Measurements from ENCODE around the gene ITSN1.

DNA sequence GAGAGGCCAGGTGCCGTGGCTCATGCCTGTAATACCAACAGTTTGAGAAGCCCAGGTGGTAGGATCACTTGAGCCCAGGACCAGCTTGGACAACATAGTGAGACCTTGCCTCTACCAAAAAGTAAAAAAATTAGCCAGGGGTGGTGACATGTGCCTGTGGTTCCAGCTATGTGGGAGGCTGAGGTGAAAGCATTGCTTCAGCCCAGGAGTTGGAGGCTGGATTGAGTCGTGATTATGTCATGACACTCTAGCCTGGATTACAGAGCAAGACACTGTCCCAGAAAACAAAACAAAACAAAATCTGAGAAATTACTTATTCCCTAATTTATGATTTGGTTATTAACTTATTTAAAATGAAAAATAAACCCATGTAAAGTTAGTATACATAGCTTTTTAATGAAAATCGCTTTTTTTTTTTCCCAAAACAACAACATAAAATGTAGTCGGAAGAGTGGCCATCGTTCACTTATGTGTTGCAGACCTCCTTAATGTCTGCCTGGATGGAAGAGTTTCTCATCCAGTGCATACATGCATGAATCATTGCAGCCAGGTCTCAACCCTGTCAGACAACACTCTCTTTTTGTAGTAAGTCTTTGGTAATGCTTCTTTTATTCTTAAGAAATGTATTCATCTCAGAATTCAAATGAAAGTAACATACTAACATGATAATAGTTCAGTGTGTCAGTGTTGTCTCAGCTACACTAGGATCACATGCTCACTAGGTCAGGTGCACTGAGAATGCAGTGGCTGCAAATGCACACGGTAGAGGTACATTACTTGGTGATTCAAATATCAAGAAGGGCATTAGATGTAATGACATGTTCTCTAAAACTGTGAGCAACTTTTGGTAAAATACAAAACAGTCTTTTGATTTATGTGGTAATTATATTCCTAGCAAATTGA lies 28.0 kb downstream of the ITSN1 start:
- TF ChIP-seq, protein P1, sequence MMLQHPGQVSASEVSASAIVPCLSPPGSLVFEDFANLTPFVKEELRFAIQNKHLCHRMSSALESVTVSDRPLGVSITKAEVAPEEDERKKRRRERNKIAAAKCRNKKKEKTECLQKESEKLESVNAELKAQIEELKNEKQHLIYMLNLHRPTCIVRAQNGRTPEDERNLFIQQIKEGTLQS (IDR thresholded peaks at IDR 0.05) = no peak
- TF ChIP-seq RAD21 (IDR thresholded peaks at IDR 0.05) = no peak
- TF ChIP-seq, protein P2, sequence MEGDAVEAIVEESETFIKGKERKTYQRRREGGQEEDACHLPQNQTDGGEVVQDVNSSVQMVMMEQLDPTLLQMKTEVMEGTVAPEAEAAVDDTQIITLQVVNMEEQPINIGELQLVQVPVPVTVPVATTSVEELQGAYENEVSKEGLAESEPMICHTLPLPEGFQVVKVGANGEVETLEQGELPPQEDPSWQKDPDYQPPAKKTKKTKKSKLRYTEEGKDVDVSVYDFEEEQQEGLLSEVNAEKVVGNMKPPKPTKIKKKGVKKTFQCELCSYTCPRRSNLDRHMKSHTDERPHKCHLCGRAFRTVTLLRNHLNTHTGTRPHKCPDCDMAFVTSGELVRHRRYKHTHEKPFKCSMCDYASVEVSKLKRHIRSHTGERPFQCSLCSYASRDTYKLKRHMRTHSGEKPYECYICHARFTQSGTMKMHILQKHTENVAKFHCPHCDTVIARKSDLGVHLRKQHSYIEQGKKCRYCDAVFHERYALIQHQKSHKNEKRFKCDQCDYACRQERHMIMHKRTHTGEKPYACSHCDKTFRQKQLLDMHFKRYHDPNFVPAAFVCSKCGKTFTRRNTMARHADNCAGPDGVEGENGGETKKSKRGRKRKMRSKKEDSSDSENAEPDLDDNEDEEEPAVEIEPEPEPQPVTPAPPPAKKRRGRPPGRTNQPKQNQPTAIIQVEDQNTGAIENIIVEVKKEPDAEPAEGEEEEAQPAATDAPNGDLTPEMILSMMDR (IDR thresholded peaks at IDR 0.05; ENCODE audit: low read depth, low read length, missing input control) = no peak
- TF ChIP-seq, protein P3, sequence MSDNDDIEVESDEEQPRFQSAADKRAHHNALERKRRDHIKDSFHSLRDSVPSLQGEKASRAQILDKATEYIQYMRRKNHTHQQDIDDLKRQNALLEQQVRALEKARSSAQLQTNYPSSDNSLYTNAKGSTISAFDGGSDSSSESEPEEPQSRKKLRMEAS (IDR thresholded peaks at IDR 0.05) = no peak
- no peak for TF ChIP-seq GABPA (IDR thresholded peaks at IDR 0.05 in 1 of 2, conservative IDR thresholded peaks at IDR 0.05 in 1 of 2)
- no peak for TF ChIP-seq YY1 (IDR thresholded peaks at IDR 0.05)
- TF ChIP-seq TAF1 (conservative IDR thresholded peaks at IDR 0.05) = no peak
- TF ChIP-seq FOXA1 (IDR thresholded peaks at IDR 0.05) = no peak
- no peak for TF ChIP-seq JUND (IDR thresholded peaks at IDR 0.05)
- no peak for TF ChIP-seq RXRA (IDR thresholded peaks at IDR 0.05)
- no peak for TF ChIP-seq SP1 (IDR thresholded peaks at IDR 0.05)

Measured in liver (tissue), 3 donors.